Measurements from ENCODE around the gene TIGD3.

- no peak for TF ChIP-seq ZNF274 (IDR thresholded peaks at IDR 0.05; ENCODE audit: low read depth, low read length)
- no peak for TF ChIP-seq YY1 (IDR thresholded peaks at IDR 0.05; ENCODE audit: insufficient read depth, insufficient read length)
- TF ChIP-seq SUZ12 (IDR thresholded peaks at IDR 0.05; ENCODE audit: extremely low read depth, insufficient read depth, insufficient read length), result no peak
These were observed 24.0 kb upstream of the TIGD3 start for GRCh38 chr11:65330544-65330943.
